Stimulated activated CD4-positive, alpha-beta T cell treated with anti-CD3 and anti-CD28 coated beads, Interleukin-4, amount 100 ng/mL, for 4 hours (primary cell): Measurements from ENCODE around the gene DGKQ.
"Not testable (repeated sequence)": the region's sequence is repeated elsewhere in the genome, so short reads cannot be mapped to it uniquely, and the experiment has no call there.

Experiments
- DNase-seq, 2 experiments: peaks; one replicate each; pipeline ENCODE4 v3.0.0-alpha.2; 2020

The DGKQ gene

DNA sequence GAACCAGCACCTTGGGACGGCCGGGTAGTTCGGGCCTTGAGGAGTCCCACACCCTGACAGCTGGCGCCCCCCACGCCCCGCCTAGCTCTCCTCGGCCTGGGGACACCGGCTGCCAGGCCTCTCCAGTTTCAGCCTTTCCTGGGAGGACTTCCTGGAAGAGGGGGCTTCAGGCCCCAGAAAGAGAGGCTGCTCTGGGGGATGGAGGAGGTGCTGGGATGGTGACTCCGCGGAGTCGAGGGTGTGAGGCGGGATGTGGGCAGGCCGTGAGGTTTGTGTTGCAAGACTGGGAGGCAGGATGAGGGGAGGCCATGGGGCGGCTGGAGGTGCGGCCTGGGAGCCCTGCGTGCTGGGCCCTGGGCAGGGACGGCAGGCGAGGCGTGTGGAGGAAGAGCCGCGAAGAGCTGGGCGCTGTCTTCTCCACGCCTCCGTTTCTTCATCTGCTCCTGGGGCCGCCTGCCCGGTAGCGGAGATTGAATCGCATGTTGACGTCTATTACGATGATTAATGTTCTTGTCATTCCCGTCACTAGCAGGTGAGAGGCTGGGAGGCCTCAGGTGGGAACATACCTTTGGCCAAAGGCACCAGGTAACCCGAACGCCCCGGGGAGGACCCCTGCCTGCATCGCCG lies 37.1 kb upstream of the DGKQ start:
- DNase-seq, result peak; percentile 49 to 66

DNA sequence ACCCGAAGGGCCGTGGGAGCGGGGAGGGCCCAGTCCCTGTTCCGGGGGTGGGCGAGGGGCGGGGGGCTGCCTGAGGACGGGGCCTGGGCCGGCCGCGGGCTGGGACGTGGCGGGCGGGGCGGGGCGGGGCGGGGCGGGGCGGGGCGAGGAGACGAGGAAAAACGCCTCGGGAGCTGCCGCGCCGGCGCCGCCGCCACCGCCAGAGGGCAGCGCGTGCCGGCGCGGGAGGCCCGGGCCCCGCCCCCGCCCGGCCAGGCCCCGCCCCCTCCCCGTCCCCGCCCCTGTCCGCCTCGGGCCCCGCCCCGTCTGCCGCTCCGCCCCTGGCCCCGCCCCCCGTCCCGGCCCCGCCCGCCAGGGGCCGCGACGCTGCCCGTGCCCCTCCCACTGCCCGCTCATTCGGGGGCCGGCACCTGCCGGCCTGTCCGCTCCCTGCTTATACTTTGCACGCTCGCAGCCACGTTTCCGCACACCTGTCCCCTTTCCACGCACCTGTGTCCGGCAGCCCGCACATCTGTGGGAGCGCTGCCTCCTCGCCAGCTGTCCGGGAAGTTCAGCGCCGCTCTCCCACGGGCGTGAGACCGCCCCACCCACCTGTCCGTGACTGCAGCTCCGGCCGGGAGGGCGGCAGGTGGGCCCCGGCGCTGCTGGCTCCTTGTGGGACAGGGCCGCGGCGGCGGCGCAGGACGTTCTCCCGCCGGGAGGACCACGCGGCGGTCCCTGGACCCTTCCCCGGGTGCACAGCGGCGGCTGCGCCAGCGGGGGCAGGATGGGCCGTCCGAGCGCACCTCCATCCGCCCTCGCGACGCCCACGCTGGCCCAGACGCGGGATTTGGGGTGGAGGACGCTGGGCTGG lies 36.4 kb upstream of the DGKQ start:
- peak; percentile 60 to 79 for DNase-seq

DNA sequence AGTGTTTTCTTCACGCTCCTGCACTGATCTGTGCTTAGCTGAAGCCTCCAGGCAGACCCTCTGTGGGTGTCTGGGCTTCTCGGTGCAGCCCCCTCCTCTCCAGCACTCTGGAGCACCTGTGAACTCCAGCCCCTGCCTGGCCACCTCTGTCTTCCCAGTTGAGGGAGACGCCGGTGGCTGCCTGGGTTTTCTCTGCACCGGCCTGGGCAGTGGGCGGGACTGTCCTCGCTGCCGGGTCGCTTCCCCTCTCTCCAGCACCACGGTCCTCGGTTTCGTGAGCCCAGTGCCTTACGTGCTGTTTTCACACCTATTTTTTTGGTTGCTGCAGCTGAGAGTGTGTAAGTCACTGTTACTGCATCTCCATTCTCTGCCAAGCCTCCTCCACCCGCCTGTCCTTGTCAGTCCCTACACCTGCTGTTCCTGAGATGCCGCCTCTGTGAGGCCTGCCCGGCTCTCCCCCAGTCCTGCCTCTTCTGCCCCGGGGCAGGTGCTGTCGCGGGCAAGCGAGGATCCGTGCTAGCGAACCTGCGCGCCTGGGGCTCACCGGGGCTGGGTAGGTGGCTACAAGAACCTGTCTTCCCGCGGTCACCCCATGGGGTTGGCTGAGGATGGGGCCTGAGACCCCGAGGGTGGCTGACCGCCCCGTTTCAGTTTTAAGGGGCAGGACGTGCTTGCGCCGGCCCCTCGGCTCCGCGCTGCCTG lies 35.6 kb upstream of the DGKQ start:
- DNase-seq, result peak; percentile 19 to 27

DNA sequence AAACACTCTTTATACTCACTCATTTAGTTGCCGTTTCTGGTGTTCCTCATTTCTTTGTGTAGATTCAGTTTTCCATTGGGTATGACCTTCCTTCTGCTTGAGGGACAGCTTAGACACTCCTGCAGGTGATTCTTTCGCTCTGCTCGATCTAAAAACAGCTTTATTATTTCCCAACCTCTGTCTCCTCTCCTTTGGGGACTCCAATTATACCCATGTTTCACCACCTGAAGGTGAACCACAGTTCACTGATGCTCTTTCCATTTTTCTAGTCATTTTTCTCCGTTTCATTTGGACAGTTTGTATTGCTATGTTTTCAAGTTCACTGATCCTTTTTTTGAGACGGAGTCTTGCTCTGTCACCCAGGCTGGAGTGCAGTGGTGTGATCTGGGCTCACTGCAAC lies 33.5 kb upstream of the DGKQ start:
- DNase-seq, result no peak

DNA sequence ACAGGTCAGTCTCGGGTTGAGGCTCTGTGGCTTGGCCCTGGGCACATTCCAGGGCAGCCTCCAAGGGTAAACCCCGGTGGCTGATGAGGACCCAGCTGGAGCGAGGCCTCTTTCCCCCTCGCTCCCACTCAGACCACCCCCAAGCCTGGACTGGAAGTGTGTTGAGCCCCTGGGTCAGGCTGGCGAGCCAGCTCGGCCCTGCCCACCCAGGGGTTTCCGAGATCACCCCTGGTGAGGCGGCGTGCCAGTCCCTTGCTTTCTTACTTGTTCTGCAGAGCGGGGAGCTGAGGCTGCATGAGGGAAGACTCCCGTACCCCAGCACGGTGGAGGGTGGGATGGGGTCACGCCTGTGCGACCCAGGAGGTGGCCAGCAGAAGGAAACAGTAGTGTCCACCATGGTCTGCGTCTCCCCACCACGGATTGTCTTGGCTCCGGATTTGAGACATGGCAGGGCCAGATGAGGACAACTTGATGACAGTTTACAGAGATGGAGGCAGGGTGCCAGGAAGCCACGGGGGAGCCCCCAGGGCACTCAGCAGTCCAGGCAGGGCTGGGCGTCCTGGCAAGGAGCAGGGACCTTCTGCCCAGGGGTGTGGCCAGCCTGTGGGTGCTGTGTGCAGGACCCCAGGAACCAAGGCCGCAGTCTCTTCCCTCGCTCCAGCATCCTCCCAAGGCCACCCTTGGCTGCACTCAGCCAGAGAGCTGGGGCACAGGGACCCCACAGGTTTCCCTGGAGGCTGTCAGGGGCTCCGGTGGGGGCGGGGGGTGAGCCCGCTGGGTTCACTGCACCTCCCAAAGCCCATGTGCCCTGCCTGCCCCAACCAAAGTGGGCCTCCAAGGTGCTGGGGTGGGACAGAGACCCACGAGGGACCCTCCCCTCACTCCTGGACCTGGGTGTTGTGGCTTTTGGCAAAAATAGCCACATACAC lies 31.5 kb upstream of the DGKQ start:
- DNase-seq, result no peak

DNA sequence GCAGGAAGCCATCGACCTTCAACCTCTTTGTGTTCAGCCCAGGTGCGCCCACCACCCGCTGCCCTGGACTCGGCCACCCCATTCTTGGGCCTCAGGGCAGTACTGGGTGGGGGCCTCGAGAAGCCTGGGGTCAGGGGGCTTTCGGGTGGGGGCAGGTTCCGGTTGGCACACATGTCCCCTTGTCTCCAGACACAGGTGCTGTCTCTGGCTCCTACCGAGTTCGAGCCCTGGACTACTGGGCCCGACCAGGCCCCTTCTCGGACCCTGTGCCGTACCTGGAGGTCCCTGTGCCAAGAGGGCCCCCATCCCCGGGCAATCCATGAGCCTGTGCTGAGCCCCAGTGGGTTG lies 30.7 kb upstream of the DGKQ start:
- DNase-seq, result no peak

DNA sequence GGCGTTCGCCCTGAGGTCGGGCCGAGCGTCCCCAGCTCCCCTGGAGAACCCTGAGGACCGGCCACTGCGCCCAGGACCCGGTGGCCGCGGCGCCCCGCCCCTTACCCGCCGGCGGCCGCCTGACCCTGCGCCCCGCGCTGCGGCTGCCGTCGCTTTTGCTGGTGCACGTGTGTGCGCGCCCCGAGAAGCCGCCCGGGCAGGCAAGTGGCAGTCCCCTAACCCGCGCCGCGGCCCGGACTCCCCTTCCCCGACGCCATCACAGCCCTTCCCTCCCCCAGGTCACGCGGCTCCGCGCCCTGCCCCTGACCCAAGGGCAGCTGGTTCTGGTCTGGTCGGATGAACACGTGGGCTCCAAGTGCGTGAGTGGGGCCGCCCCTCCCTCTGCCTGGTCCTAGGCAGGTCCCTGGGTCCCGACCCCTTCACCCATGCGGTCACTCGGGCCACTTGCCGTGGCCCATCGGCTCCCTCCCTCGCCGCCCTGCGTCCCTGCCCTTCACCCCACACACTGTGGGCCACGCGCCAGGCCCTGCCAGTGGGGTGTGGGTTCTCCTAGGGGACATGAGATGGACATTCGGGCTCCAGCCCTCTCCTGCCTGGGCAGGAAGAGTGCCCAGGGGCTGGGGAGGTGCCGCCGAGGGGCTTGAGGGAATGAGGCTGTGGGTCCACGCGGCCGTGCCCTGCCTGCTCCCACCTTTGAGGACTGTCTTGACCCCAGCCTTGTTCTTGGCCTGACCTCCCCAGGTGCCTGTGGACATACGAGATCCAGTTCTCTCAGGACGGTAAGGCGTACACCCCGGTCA lies 30.1 kb upstream of the DGKQ start:
- DNase-seq, result no peak

DNA sequence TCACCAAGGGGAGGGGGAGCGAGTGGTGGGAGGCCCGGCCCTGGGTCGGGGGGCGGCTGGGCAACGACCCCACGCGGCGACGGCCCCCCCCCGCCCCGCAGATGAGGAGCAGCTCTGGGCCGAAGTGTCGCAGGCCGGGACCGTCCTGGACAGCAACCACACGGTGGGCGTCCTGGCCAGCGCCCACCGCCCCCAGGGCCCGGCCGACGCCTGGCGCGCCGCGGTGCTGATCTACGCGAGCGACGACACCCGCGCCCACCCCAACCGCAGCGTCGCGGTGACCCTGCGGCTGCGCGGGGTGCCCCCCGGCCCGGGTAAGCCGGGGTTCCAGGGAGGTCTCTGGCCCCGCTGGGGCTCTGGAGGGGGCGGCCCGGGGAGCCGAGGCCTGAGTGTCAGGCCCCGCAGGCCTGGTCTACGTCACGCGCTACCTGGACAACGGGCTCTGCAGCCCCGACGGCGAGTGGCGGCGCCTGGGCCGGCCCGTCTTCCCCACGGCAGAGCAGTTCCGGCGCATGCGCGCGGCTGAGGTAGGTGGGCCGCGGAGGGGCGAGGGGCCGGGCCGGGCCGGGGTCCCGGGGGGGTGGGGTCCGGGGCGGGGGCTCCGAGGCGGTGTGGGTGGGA lies 29.4 kb upstream of the DGKQ start:
- no peak for DNase-seq

DNA sequence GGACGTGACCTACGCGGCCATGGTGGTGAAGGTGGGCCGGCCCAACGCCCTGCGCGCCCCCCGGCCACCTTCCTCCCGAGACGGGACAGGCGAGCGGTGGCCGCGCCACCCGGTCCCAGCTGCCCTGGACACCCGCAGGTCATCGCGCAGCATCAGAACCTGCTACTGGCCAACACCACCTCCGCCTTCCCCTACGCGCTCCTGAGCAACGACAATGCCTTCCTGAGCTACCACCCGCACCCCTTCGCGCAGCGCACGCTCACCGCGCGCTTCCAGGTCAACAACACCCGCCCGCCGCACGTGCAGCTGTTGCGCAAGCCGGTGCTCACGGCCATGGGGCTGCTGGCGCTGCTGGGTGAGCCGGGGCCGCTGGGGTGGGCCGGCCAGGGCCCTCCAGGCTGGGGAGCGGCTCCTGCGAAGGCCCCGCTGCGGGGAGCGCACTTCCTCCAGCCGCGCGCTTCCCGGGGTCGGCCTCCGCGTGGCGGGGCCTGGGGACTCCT lies 28.8 kb upstream of the DGKQ start:
- no peak for DNase-seq

DNA sequence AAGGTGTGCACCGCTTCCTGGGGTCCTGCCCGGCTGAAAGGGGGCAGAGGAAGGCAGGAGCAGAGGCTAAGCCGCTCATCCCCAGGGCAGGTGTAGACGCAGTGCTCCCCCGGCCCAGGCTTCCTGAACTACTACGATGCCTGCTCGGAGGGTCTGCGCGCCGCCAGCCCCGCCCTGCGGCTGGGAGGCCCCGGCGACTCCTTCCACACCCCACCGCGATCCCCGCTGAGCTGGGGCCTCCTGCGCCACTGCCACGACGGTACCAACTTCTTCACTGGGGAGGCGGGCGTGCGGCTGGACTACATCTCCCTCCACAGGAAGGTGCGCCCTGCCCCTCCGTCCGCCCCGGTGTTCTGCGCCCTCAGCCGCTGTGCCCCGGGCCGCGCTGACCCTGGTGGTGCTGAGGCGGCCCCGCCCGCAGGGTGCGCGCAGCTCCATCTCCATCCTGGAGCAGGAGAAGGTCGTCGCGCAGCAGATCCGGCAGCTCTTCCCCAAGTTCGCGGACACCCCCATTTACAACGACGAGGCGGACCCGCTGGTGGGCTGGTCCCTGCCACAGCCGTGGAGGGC lies 28.3 kb upstream of the DGKQ start:
- DNase-seq, result no peak

DNA sequence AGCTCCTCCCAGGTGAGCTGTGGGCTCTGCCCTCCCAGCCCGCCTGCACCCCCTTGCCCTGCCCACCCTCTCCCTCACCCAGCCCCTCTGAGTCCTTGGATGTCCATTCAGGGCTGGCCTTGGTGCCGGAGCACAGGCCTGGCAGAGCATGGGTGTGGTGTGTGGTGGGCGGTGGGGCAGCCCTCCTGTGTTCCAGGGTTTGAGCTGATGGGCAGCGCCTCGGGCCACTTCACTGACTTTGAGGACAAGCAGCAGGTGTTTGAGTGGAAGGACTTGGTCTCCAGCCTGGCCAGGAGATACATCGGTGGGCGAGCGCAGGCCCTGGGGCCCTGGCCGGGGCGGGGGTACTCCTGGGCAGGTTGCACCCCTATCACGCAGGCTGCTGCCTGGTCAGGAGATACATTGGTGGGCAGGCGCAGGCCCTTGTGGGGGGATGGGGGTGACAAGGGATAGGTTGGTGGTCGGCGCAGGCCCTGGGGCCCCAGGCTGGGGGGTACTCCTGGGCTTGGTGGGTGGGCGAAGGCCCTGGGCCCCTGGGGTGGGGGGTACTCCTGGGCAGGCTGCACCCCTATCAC lies 27.4 kb upstream of the DGKQ start:
- DNase-seq, result no peak

DNA sequence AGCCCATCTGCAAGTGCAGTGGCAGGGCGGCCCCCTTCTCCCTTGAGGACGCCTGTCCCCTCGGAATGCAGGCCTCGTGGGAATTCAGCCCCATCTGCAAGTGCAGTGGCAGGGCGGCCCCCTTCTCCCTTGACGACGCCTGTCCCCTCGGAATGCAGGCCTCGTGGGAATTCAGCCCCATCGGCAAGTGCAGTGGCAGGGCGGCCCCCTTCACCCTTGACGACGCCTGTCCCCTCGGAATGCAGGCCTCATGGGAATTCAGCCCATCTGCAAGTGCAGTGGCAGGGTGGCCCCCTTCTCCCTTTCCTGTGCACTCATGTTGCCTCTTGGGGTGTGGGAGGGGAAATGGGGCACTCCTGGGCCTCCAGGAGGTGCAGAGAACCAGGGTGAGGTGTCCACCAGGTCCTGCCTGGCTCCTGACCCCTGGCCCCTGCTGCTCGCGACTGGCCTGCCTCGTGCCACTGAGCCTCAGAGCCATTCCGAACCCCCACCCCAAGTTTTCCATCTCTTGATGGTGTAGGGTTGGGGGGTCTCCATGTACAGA lies 26.6 kb upstream of the DGKQ start:
- no peak for DNase-seq

DNA sequence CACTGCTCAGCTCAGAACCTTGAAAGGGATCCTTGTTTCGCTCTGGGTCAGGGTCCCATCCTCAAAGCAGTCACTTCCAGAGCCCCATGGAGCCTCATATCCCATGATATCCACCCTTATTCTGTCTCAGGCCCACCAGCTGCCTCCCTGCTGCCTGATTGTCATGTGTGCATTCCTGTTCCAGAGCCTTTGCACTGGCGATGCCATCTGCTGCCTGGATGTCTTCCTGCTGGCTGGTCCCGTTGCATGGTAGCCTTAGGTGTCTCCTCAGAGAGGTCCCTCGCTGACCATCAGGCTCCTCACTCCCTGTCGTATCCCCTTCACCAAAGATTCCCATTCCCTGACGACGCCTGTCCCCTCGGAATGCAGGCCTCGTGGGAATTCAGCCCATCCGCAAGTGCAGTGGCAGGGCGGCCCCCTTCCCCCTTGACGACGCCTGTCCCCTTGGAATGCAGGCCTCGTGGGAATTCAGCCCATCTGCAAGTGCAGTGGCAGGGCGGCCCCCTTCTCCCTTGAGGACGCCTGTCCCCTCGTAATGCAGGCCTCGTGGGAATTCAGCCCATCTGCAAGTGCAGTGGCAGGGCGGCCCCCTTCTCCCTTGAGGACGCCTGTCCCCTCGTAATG lies 26.0 kb upstream of the DGKQ start:
- not testable (repeated sequence) for DNase-seq

DNA sequence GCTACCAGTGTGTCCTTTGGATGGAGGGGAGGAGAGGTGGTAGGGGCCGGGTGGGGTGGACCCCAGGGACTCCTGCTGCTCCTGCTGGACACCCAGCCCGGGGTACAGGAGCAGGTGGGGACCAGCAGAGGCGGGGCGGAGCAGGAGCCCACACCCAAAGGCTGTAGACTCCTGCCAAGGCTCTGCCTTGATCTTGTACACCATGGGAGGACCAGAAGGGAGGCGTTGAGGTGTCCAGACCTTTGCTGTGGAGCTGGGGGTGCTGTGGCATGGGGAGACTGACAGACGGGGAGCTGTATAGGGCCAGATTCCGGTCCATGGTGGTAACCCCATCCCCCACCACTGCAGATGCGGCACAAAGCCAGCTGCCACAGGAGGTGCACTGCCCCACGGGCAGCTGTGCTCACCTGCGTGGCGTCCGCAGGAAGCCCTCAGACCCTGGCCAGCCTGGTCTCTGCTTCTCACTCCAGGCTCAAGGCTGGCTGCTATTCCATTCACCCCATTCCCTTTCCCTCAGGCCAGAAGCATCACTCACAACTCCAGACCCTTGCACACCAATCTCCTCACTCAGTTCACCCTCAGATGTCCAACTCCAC lies 24.8 kb upstream of the DGKQ start:
- DNase-seq, result no peak

DNA sequence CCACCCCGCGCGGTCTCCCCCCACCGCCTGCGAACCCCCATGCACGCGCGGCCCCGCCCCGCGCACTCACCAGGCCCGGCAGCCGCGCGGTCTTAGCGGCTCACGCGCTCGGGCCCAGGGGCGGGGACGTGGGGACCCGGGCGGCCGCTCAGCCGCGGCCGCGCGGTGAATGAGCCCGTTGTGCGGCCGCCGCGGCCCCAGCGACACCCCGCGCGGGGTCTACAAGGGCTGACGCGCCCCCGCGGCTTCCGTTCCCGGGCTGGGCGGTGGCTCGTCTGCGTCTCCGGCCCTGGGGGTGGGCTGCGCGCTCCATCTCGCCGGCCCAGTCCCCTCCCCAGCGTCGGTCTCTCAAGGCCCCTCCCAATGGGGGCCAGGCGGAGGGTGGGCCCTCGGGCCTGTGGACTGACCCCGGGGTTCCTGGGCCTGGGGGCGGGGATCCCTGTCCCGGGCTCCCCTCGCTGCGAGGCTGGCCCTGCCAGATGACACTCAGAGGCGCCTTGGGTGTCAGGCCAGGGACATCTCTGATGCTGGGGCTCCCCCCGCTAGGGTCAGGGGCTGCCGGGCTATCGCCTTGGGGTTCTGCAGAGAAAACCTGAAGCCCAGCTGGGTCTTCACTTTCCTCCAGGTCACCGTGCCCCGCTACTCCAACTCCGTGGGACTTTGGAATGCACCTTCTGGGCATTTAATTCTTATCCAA lies 24.2 kb upstream of the DGKQ start:
- no peak for DNase-seq

DNA sequence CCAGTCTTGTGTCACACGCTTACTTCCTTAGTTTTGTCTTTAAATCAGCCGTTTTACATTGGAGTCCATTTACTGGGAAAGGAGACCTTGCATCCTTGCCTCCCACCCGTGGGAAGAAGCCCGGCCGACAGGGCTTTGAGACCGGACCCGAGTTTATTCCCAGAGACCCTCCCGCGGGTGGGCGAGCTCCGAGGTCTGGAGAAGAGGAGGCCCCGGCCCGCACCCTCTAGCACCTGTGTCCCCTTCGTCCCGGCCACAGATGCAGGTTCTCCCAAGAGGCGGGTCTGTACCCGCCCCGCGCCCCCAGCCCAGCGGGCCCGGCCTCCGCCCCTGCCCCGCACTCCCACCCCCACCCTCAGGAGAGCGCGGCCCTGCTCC lies 23.6 kb upstream of the DGKQ start:
- no peak for DNase-seq

DNA sequence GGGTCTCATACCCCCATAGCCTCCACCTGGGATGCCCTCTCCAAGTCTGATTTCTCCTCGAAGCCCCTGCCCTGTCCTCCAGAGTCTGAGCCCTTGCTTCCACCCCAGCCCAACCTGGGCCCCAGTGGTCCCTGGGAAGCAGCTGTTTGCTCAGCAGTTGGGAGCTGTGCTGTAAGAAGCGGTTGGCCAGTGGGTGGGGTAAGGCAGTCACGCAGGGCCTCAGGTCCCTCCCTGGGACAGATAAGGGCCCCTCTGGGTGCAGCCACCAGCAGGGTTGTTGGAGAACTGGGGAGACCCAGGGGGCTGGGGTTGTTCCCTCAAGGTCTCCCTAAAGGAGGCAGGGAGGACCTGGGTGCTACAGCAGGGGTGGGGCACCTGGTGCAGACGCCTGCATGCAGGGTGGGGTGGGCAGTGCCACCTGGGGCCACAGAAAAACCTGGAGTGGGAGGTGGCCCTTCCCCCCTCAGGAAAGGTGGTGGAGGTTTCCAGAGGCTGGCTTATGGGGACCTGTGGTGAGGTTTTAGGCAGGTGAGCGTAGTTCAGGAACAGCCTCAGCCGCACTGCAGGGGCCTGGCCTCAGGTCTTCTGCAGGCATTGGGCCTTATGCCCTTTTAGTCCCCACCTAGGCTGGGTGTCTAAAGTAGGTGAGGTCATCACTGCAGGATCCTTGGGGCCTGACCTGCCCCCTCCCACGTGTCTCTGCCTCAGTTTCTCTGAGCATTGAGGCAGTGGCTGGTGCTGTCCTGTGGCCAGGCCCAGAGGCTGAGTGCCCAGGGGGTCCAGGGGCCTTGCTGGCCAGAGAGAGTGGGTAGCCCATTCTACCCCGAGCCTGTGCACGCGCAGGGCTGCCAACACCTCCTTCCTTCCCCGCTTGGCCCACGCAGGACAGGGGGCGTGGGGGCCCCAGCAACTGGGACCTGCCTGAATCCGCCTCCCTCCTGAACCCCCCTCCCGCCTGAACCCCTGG lies 22.9 kb upstream of the DGKQ start:
- no peak for DNase-seq
